NCI-H2171 (cell line): ENCODE results near the gene ABCA7.
A peak's percentile ranks its signal among the peaks of the same experiment; 100 is the strongest.

ENCODE experiments used
- DNase-seq: peaks from one replicate; lab custom pipeline; 2025; lab: John Stamatoyannopoulos, UW

The ABCA7 gene

DNA sequence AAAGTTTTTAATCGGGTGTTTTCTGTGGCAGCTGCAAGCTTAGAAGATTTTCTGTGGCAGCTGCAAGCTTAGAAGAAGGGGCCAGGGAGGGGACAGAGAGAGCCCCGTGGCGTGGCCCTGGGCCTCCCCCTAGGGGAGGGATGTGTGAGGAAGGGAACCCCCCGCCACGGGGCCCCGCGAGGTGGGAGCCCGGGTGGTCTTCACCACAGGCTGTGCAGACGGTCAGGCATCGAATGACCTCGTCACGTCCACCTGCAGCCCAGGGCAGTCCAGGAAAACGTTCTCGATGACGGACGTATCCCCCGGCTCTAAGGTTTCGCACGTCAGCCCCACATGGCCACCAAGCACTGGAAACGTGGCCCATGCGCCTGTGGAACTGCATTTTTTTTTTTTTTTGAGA is 46.7 kb downstream of the ABCA7 start:
- DNase-seq, result no peak

DNA sequence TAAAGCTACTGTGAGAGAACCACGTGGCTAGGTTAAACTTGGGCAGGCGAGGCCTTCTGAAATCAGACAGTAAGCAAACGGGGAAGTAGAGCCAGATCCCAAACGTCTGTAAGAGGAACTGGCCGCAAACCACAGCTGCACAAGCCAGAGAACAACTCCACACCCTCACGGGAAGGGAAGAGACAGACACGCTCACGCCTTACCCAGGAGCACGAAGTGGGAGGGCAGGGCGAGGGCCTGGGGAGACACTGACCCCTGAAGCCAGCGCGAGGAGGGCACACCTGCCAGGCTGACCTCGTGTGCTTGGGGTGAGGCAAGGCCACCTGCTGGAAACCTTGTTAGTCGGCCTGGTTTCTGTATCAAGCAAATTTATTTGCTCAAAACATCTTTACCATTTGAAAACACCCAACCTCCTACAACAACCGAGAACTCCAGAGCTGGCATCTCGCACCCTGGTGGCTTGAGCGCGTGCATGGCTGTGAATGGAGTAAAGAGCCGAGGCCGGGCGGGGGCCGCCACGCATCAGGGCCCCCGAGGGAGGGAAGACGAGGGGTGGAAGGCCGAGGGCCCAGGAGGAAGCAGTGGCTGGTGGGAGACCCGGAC is 48.0 kb downstream of the ABCA7 start:
- DNase-seq, result no peak

DNA sequence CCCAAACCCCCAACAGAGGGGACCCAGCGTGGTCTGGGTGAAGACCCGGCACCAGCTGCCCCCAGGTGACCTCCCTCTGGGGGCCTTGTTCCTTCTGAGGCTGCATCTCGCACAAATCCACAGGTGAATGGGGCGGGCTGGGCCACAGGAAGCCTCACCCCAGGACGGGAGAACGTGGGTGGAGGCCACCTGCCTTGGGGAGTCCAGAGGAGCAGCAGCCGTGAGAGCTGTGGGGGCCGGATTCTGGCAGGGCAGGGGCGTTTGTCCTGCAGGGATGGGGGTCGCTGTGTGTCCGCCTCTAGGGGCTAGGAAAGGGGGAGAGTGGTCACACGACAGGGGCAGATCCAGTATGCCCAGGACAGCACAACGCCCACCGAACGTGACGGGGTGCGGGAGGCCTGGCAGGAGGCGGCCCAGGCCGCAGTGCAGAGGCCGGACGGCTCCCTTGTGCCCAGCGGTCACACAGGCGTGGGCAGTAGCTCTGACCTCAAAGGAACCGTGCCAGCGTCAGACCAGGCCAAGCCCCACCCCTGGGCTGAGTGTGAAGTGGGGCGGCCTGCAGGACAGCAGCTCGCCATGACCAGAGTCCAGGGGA is 48.6 kb downstream of the ABCA7 start:
- DNase-seq, result no peak

DNA sequence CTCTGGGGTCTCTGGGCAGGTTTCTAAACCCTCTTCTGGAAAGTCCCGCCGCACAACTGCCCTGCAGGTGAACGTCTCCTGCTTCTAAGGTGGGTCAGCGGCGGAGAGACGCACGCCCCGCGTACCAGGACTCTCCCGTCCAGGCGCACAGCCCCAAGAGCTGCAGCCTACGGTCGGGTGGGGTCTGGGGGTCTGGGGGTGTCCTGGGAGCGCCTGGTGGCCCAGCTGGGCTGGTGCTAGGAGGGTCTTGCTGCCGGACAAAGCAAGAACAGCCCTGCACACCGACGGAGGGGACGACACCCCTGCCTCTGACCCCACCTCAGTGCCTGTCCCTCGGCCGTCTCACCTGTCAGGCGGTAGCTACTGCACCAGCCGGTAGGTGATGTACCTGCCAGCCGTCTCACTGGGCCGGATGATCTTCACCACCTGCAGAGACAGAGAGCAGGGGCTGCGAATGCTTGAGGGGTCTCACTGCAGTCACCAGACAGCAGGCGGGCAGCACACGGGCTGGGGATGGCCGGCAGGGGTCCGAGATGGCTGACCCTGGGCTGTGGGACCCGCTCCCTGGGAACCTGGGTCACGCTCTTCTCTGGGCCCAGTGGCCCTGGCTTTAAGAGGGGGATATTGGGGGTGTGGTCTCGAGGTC is 49.3 kb downstream of the ABCA7 start:
- DNase-seq, result no peak

DNA sequence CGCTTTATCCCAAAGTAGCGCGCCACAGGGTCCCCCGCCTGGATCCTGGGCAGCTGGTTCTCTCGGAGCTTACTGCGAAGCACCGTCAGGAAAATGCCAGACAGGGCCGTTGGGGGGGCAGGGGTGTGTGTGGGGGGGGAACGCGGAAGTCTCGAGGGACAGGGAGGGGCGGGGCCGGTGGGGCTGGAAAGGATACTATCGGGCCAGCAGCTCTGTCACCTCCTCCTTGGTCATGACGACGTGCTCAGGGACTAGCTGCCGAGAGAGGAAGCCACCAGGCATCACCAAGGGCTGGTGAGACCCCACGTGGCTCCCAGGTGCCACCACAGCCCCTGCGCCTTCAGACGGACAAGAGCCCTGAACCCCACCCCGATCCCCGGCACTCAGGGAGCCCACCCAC is 50.0 kb downstream of the ABCA7 start:
- DNase-seq, result no peak

DNA sequence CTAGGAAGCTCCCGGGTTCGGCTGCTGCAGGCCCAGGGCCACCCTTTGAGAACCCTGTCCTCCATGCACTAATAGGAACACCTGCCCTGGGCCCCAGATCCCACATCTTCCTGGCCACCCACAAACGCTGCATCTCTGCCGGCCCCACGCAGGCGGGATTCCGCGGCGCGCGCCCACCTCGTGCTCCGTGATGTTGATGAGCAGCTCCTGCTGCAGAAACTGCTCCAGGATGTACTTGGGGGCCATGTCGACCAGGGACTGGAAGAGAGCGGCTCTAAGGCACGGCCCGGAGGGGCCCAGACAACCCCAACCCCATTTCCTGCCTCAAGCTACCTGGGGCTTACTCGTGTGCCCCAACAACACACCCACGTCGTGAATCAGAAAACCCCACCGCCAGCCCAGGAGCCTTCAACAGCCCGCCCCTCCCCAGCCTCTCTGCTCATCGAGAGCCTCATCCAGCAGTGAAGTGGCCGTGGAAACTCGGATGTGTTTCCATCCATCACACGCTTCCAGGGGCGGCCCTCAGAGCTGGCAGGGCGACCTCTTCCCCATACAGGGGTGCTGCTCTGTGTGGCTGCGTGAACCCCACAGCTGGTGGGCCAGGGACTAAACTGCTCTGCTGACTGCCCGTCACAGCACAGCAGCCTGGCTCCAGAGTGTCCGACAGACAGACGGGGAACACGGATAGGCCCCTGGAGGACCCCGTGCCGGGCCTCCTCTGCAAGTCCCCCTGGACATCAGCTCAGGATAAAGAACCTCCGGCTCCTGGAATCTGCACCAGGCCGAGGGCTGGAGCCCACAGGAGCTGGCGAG is 51.0 kb downstream of the ABCA7 start:
- DNase-seq, result no peak

DNA sequence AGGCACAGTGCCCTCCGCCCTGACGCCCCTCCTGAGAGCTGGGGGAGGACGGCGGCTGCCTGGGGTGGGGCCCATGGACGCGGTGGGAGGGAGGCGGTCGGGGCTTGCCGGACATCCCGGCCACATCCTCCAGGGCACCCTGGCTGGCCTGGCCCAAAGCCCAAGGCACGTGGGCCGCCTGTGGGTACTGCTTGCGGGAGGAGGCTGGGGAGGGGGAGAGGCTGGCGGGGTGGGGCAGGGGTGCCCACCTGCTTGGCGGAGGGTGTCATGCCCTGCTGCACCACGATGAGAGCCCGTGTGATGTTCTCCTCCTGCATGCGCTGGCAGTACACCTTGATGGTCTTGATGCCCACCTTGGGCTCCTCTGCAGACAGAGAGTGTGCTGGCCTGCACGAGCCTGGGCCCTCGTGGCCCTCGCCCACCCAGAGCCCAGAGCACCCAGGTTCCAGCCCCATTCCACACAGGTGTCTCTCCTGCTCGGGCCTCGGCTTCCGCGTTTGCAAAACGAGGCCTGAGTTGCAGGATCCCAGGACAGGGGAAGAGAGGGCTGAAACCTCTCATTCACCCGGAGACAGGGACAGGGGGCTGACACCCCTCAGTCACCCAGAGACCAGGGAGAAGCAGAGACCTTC is 51.8 kb downstream of the ABCA7 start:
- no peak for DNase-seq

DNA sequence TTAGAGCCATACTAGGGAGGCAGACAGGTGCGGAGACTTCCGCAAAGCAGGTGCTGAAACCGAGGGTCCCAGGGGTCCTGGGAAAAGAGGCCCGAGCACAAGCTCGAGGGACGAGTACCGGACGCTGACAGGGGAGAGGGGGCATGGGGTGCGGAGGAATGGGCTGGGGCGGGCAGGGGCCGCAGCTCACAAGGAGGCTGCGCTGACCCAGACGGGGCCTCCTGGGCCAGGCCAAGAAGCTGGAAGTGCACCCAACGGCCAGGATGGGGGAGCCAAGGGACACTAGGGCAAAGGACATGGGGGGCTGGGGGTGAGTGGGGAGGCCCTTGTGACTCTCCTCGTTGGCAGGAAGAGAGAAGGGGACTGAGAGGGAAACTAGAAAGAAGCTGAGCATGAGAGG is 53.4 kb downstream of the ABCA7 start:
- no peak for DNase-seq

DNA sequence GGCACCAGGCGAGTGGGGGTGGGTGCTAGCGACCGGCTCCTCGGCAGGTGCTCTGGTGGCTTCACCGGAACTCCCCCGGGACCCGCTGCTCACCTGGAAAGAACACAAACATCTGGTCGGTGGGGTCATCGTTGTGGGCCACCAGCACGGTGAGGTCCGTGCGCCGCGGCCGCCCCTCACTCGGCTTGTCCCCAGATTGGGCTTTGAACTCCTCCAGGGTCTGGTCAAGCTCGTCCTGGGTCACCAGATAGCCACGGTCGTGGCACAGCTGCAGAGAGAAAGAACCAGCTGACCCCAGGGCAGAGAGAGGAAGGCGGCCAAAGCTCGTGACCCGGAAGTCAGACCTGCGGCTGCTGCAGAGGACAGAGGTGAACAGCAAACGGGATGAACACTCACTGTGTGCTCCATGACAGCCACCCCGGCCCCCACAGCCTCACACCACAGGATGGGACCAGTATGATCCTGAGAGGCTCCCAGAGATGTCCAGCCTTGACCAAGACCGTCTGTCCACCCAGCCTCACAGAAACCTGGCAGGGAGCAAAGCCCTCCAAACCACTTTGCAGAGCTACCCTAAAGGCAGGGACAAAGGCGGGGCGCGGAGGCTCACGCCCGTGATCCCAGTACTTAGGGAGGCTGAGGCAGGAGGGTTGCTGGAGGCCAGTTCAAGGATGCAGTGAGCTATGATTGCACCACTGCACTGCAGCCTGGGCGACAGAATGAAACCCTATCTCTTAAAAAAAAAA is 54.1 kb downstream of the ABCA7 start:
- no peak for DNase-seq

DNA sequence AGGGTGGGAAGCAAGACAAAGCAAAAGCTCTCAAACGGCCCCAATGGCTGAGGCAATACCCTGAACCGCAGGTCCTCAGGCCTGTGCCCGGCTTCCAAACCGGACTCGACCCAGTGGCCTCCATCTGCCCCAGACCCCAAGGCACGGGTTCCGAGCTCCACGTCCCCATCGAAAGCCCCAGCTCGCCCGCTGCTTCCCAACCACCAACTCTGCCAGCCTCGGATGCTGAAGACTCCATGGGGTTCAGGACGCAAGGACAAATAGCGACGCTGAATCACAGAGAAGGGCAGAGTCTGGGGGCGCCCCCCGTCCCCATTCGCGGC is 54.7 kb downstream of the ABCA7 start:
- no peak for DNase-seq

DNA sequence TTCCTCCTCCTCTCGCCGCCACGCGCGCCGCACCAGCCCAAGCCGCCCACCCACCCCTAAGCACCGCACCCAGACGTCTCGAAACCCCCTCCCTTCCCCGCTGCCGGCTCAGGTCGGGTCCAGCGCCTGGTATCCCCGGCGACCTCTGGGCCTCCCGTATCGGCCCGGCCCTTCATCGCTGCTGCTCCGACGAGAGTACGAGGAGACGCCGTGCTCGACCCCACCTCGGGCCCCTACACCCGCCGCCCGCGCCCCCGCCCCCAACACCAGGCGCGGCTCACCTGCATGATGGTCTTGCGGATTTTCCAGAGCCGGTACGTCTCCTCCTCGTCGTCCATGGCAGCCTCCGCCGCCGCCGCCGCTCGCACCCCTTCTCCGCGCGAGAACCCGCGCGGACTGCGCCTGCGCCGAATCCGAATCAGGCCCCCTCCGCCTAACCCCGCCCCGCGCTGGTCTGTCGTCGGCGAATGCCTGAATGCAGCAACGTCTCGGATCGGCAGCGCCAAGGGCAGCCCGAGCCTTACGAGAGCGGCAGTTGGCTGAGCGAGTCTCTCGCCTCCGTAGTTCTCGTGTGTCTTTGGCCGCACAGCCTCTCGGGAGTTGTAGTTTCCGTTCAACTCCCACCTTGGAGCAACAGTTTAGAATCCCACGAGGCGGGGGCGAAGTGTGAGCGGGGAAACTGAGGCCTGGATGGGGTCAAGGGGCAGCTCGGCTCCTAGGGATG is 55.2 kb downstream of the ABCA7 start, which contains the start of gene POLR2E:
Gene POLR2E, minus strand, starts transcription at position 398 of the 724 bp plus-strand sequence. Its CDS starts 60 bp downstream, at position 338.
- peak; percentile 97 for DNase-seq

DNA sequence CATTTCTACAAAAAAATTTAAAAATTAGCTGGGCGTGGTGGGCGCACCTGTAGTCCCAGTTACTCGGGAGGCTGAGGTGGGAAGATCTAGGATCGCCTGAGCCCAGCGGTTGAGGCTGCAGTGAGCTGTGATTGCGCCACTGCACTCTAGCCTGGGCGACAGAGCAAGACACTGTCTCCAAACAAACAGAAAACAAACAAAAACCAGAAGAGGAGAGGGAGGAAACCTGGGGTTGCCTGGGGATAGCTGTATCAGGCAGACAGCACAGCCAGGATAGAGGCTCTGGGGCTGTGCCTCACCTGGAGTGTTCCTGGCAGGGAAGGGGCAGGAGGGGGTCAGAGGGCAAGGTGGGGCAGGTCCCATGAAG is 57.9 kb downstream of the ABCA7 start:
- DNase-seq, result no peak

DNA sequence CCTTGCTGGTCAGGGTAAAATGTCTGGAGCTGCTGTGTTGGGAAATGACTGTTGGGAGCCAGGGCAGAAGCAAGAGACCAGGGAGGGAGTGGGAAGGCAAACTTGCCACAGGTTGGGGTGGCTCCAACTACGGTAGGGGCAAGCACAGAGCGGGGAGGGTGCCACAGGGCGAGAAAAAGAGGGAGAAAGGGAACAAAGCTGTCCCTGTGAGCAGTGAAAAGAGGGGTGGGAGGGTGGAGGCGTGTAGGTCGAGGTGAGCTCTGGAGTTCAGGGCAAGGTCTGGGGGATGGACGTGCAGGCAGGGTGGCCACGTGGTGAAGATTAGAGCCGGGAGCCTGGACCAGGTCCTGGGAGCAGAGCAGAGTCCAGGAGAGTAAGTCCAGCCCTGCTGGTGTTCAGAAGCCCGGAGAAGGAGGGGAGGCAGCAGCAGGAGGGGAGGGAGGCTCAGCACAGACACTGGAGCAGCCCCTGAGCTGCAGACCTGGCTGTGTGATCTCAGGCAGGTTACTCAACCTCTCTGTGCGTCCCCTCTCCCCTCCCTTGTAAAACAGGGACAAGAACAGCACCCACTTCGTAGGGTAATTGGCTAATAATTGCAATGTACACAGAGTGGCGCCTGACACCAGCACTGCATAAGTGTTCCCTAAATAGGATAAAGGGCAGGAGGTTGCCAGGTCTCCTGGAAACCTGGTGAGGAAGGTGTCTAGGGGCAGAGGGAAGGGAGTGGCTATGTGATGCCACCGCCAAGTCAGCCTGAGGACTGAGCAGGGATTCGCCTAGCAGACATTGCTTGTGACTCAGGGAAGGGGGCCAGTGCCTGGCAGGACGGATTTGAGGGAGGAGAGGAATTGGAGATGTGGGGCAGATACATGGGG is 58.5 kb downstream of the ABCA7 start:
- no peak for DNase-seq

DNA sequence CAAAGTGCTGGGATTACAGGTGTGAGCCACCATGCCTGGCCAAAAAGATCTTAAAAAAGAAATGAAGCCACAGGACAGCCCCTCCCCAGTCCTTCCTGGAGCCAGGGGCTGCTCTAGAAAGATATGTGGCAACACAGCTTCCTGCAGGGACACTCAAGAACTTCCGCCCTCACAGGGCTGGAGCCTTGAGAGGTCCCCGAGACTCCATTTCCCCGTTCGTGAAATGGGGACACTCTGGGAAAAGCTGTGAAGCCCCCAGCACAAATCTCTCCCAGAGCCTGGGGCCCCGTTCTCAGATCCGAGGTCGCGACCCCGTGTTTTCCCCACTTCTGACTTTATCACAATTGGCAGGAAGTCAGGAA is 61.4 kb downstream of the ABCA7 start:
- no peak for DNase-seq

DNA sequence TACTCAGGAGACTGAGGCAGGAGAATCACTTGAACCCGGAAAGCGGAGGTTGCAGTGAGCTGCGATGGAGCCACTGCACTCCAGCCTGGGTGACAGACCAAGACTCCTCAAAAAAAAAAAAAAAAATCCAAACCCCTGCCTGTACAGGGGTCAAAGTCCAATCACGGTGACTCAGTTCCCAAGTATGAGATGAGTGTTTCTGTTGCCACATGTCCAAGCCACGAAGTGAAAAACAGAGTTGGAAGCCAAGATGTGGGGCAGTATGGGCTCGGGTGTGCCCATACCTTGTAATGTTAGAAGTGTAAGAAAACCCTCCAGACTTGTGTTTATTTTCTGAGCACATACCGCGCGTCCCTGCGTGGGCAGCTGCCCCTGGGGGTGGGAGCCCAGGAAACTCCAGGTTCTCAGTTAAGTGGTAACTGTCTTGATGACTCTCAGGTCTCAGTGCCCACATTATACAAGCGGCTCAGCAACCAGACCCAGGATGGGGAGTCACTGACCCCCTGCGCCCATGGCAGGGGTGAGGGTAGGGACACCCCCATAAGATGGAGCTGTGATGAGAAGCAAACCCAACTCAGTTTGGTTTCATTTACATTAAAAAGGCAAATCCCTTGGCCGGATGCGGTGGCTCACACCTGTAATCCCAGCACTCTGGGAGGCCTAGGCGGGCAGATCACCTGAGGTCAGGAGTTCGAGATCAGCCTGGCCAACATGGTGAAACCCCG is 62.7 kb downstream of the ABCA7 start:
- no peak for DNase-seq

DNA sequence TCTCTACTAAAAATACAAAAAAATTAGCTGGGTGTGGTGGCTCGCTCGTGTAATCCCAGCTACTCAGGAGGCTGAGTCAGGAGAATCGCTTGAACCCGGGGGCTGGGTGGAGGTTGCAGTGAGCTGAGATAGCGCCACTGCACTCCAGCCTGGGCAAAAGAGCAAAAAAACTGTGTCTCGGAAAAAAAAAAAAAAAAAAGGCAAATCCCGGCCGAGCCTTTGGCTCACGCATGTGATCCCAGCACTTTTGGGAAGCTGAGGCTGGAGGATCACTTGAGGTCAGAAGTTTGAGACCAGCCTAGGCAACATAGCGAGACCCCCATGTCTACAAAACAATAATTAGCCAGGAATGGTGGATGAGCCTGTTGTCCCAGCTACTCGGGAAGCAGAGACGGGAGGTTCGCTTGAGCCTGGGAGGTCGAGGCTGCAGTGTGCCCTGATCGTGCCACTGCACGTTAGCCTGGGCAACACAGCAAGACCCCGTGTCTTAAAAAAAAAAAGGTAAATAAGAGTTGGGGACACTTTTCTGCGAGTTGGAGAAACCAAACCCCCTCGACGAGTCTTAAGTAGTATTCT is 63.3 kb downstream of the ABCA7 start:
- DNase-seq, result no peak

DNA sequence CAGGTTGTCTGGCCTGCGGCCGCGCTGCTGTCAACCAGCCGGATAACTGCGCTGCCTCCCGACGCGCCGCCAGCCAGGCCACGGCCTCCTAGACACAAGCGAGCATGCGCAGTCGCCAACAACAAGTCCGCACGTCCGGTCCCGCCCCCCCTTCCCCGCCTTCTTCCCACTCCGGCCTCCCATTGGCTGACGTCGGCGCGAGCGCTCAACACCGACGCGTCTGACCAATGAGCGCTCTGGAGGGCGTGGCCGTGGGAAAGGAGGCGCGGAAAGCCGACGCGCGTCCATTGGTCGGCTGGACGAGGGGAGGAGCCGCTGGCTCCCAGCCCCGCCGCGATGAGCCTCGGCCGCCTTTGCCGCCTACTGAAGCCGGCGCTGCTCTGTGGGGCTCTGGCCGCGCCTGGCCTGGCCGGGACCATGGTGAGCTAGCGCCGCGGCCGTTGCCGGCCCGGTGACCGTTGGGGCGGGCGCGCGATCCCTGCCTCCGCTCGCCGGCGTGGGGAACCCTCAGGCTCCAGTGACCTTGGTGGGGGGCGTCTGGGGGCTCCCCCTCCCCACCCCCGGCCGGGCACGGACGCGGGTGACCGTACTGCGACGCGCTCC is 63.9 kb downstream of the ABCA7 start, which contains the start of gene GPX4:
Gene GPX4, plus strand, starts transcription at position 287 of the 603 bp plus-strand sequence. Its CDS starts 50 bp downstream, at position 337.
- DNase-seq, result peak; percentile 99

DNA sequence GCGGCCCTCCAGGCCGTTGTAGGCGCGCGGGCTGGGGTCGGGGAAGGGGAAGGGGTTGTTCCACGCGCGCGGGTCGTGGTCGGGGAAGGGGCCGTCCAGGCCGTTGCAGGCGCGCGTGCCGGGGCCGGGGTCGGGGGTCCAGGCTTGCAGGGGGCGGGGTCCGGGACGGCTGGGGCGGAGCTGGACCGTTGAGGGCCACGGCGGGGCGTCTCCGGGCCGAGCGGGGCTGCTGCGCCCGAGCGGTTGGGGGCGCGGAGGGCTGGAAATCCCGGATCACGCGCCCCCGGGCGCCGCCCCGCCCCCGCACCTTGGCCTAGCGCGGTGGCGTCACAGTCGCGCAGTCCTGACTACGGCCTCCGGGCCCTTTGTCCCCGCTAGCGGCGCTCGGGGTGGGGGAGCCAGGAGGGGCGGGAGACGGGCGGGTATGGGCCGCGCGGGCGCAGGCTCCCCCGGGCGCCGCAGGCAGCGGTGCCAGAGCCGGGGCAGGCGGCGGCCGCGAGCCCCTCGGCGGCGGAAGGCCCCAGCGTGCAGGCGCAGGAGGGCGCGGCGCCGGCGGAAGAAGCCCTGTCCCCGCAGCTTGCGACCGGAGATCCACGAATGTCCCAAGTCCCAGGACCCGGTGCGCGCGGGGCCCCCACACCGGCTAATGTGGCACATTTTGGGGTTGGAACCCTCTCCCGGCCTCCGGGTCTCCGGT is 64.6 kb downstream of the ABCA7 start:
- peak; percentile 64 for DNase-seq
